Eye (tissue), 1 donor: ENCODE data around the gene SIL1.
A peak's percentile ranks its signal among the peaks of the same experiment; 100 is the strongest.
"Not testable (repeated sequence)": the region's sequence is repeated elsewhere in the genome, so short reads cannot be mapped to it uniquely, and the experiment has no call there.

Experiments used
- DNase-seq: peaks from one replicate; pipeline ENCODE4 v3.0.0-alpha.2; 2015

Gene SIL1

GRCh38 chr5:139197710-139198669 is at the start of gene SIL1:
SIL1 (minus strand) TSS chr5:139198368; CDS start chr5:139127843, 70,525 bp downstream.
- DNase-seq = peak; percentile 97

DNA sequence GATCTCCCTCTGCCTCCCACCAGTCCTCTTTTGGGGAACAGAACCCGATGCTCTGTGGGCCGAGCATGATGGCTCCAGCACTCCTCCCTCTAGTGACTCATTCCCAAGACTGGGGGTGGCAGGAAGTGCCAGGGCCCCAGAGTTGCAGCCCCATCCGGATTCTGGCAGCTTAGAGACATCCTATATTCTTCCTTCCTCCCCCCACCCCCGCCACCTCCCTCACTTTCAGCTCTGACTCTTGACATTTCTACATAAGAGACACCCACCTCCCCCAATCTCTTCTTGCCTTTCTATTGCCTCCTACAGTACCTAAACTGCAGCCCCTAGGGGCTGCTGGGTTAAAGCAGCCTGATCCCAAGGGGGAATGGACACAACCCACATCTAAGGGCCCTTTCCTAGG is 48.2 kb upstream of the SIL1 start:
- no peak for DNase-seq

- no peak for DNase-seq
Measured at GRCh38 chr5:139245637-139246339, 47.6 kb upstream of the SIL1 start.

DNA sequence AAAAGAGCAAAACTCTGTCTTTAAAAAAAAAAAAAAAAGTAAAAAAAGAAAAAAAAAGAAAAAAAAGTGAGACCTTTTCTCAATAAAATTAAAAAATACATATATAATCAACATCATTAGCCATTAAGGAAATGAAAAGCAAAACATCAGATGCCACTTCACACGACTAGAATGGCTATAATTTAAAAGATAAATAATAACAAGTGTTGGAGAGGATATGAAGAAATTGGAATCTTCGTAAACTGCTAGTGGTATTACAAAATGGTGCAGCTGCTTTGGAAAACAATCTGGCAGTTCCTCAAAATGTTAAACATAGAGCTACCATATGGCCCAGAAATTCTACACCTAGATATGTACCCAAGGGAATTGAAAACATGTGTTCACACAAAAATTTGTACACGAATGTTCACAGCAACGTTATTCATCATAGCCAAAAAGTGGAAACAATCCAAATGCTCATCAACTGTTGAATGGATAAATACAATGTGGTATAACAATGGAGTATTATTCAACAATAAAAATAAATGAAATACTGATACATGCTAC is 45.3 kb upstream of the SIL1 start:
- no peak for DNase-seq

DNA sequence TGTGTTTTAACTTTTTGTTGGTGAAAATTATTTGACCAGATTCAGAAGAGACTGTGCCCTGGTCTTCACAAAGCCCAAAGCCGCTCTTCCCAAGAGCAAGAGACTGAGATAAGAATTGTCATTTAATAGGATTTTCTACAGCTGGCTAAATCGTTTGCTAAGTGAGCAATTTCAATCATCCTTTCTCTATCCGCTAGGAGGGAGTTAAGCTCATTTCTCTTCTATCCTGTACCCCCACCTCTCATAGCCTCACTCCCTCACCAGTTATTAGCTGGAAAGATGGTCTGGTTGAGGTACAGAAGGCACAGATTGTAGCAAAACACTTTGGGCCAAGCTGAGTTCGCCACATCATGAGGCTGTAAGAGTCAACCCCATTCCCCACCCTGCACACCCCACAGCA is 43.0 kb upstream of the SIL1 start:
- DNase-seq = no peak

- no peak for DNase-seq
Measured at GRCh38 chr5:139236479-139236878, 38.3 kb upstream of the SIL1 start.

GRCh38 chr5:139232147-139232724 is 34.1 kb upstream of the SIL1 start:
- peak; percentile 27 for DNase-seq

DNA sequence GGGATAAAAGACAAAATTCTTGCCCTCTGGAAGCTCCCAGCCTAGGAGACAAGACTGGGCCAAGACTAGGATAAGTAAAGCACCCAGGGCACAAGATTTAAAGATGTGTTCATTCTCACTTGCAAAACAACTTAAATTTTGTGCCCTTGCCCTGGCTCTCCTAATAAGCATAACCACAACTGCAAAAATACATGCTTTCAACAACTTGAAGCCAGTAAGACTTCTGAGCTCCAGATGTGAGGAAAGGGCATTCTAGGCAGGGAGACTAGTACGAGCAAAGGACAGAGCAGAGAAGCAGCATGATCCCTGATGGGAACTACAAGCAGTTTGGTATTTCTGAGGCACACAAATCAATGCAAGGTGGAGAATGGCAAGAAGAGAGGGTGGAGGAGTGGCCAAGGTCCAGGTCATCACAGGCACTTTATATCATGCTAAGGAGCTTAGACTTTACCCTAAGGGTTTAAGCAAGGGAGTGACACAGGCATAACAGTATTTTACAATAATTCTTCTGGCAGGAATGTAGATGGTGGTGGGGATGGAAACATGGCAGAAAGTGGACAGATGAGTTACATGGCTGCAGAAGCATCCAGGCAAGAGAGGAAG is 30.1 kb upstream of the SIL1 start:
- no peak for DNase-seq

DNA sequence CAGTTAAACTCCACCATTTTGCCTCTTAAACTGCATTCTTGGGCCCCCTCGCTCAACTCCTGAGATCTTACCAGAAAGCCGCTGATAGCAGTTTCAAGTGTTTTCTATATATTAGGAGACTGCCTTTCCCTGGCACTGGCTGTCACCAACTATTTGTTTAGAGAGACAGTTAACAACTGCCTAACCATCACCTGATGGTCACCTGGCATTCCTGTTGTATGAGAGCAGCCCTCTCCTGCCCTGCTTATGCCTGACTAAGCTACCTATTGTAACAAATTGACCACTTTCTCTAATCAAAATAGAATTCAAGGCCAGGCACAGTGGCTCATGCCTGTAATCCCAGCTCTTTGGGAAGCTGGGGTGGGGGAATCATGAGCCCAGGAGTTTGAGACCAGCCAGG is 28.0 kb upstream of the SIL1 start:
- DNase-seq = no peak

- DNase-seq = no peak
Measured at GRCh38 chr5:139223481-139223880, 25.3 kb upstream of the SIL1 start.

- DNase-seq = peak; percentile 7
Measured at GRCh38 chr5:139222346-139222745, 24.2 kb upstream of the SIL1 start.

DNA sequence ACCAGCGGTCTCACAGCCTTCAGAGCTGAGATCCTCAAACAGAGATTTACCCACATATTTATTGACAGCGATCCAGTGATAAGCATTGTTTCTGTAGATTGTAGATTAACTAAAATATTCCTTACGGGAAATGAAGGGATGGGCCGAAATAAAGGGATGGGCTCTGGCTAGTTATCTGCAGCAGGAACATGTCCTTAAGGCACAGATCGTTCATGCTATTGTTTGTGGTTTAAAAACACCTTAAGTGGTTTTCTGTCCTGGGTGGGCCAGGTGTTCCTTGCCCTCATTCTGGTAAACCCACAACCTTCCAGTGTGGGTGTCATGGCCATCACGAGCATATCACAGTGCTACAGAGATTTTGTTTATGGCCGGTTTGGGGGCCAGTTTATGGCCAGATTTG is 19.9 kb upstream of the SIL1 start:
- DNase-seq = not testable (repeated sequence)

DNA sequence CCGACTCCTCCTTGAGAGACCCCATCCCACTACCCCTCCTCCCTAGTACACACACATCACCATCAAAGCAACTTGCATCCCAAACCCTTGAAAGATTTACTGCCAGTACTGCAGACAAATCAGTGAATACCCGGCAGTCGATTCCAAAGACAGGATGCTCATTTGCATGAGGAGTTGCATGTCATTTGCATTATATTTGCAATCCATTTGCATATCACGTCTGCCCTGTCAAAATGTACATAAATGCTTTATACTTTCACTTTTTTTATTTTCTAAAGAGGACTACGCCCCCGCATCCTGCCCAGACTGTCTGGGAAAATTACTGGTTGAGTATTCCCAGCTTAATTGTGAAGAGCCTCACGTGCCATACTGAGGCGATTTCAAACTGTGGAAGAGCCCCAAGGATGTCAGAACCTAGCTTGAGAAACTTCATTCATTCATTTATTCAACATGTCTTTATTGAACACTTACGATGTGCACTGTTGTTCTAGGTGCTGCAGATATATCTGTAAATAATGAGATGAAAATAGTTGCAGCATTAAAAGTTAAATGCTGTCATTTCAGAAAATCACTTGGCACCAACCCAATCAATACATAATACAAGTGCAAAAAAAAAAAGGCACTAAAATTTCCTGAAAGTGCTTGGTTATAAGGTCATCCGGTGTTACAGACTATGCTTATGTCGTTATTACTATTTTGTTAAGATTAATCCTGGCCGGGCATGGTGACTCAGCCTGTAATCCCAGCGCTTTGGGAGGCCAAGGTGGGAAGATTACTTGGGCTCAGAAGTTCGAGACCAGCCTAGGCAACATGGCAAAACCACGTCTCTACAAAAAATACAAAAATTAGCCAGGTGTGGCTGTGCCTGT is 17.2 kb upstream of the SIL1 start:
- no peak for DNase-seq

GRCh38 chr5:139214646-139215045 is 16.5 kb upstream of the SIL1 start:
- no peak for DNase-seq

- DNase-seq = no peak
Measured at GRCh38 chr5:139212906-139213305, 14.7 kb upstream of the SIL1 start.

- no peak for DNase-seq
Measured at GRCh38 chr5:139212486-139212885, 14.3 kb upstream of the SIL1 start.

DNA sequence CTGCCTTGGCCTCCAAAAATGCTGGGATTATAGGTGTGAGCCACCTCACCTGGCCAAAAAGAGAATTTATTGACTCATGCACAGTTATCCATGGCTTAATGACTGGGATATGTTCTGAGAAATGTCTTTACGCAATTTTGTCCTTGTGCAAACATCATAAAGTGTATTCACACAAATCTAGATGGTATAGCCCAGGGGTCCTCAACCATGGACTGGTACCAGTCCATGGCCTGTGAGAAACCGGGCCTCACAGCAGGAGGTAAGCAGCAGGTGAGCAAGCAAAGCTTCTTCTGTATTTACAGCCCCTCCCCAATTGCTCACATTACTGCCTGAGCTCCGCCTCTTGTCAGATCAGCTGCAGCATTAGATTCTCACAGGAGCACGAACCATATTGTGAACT is 12.4 kb upstream of the SIL1 start:
- no peak for DNase-seq

DNA sequence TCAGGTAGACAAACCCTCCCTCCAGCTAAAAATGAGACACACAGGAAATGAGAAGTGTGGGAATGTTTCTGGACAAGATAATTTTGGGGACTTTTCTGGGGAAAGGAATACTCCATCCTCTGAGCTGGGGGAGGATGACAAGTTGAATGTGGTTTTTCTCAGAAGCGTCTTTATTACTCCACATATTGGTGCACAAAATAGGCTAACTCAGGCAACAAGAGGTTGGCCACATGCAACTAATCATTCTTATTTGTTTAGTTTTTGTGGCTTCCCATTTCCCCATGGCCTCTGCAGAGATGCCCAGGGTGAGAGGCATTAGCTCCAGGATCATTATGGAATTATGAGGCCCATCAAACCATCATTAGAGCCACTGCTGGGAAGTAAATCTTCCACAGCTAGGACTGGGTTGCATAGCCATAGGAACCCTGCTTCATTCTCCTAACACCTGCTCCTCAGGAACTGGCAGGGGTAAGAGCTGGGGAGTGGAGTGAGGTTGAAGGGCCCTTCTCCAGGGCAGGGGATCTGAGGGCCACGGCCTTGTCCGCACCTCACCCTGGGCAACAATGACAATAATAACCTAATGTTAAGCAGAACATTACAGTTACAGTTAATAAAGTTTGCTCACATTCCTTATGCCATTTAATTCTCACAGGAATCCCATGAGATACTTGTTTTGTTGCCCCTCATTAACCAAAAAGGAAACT is 9.3 kb upstream of the SIL1 start:
- DNase-seq = no peak

DNA sequence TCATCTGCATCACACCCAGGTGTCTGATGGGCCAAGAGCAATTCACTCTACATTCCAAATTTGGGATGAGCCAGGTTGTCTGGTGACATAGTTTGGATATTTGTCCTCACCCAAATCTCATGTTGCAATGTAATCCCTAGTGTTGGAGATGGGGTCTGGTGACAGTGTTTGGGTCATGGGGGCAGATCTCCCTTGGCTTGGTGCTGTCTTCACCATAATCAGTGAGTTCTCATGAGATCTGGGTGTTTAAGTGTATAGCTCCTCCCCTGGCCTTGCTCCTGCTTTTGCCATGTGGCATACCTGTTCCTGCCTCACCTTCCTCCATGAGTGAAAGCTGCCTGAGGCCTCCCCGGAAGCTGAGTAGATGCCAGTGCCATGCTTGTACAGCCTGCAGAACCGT is 7.4 kb upstream of the SIL1 start:
- no peak for DNase-seq

- no peak for DNase-seq
Measured at GRCh38 chr5:139205124-139205523, 7.0 kb upstream of the SIL1 start.

GRCh38 chr5:139204196-139204595 is 6.0 kb upstream of the SIL1 start:
- DNase-seq = no peak
